T-helper 1 cell (primary cell): ENCODE measurements around the gene STAT1.
A peak's percentile ranks its signal among the peaks of the same experiment; 100 is the strongest.

Experiments used
- DNase-seq, 5 donors: peaks; one replicate each; pipeline ENCODE4 v3.0.0-alpha.2; 2012 to 2020

Gene STAT1

DNA sequence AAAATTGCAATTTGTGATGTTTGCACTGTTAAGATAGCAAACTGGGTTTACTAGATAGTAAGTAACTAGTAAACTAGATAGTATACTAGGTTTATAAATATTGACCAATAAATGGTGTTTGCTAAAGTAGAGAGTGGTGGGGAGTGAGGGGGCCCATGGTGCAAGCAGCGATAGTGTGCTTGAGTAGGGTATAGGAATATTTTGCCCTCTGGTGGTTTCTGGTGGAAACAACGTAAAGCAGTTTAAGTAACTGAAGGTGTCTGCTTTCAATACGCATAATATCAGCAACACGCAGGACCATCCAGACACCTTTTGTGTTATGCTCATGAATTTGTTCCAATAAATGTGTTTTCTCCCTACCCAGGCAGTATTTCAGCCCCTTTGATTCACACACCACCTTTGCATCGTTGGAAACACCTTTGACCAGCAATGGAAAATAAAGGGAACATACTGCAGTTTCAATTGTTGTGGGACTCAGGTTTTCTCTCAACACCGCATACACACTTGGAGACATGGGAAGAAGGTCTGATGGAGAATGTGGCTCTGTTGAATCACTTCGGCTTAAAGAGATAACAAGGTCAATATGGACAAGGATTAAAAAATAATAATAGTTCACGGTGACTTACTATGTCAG is 16.7 kb upstream of the STAT1 start:
- DNase-seq: peak in 4 of 5 donors; percentile 22 to 77 (median 35)

DNA sequence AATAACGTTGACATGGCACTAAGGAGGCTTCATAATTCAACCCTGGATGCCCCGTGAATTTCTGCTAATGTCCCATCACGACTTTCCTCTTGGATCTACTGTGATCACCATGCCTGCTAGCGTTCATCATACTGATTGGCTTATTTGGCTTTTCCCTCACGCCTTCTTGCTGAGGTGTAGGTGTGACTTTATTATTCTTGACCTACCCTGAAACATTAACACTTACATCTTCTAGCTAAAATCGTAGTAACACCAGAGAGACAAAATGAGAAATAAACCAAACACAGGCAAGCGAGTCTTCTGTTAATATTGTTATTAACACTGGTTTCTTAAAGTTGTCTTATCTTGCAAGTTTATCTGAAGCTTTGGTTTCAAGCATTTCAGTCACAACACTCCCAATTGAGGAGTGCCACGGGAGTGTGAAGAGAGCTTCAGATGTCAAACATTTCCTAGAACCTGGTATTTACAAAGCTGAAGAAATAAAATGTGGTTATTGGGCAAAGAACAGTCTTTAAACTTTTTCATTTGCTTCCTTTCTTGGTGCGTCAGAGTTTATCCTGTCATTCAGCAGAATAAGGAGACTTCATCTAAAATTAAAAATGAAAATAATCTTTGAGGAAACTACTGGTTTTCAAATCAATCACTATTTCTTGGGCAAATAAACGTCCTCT is 15.4 kb upstream of the STAT1 start:
- DNase-seq: peak in 1 of 5 donors; percentile 74

DNA sequence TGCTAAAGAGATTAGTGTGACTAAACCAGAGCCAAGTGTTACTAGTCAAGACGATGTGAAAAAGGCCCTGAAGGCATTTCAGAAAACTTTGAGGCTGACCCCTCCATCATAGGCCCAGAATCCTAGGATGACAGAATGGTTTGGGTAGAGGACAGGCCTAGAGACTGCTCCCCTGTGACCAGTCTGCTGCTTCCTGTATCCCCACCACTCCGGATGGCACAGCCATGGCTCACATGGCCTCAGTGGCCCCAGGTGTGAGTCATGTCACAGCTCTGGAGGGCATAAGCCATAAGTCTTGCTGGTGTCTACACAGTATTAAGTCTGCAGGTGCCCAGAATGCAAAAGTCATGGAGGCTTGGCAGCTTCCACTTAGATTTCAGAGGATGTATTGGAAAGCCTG is 12.4 kb upstream of the STAT1 start:
- DNase-seq: no peak

DNA sequence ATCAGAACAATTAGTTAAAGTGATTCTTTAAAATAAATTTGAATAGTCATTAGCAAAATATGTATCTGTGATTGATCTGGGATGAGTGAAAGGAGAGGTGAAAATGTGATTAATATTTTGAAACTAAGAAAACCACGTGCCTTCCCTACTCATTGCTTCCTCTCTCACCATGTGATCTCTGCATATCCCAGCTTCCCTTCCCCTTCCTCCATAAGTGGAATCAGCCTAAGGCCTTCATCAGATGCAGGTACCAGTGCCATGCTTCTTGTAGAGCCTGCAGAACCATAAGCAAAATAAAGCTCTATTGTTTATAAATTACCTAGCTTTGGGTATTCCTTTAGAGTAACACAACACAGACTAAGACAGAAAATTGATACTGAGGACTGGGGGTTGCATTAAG is 11.2 kb upstream of the STAT1 start:
- no peak for DNase-seq

DNA sequence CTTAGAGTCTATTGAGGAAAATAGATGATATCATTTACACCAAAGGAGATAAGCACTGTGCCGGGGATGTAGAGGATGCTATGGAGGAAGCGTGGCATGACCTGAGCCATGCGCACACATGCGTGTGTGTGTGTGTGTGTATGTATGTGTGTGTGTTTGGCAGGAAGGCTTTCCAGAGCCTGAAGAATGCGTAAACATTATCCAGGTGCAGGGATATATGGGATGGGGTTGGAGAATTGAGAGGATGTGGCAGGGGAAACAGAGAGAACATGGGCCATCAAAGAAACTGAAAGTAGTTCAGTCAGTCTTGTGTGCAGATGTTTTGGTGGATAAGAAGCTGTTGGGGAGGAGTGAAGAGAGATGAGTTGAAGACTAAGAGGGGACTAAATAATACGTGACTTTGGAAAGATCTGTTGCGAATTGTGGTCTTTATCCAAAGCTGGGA is 9.3 kb upstream of the STAT1 start:
- DNase-seq: peak in 1 of 5 donors; percentile 75

DNA sequence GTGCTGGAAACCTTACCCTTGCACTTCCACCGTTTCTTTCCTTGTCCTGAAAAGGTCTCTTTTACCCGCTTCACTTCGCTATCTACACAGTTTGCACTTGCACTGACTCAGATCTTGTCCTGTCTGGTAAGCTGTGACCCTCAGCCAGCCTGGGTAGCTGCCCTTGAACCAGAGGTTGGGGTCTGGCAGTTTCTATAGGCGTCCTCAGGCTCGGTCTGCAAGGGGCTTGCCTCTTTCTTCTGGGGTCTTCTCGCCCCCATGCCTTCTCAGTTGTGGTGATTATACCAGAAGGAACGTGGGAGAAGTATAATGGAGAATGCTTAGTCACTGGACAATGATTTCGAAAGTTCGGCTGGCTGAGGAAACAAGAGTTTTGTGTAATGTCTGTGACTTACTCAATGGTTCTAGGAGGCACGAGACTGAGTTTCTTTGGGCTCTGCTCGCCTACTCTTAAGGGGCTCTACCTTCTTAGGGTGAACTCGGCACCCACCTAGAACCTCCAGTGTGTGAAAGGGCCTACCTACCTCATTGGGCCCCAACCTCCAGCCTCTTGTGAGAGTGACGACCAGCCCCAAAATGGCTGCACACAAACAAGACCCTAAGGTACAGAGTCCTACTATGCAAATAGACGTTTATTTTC is 6.9 kb upstream of the STAT1 start:
- peak in 1 of 5 donors; percentile 65 for DNase-seq

DNA sequence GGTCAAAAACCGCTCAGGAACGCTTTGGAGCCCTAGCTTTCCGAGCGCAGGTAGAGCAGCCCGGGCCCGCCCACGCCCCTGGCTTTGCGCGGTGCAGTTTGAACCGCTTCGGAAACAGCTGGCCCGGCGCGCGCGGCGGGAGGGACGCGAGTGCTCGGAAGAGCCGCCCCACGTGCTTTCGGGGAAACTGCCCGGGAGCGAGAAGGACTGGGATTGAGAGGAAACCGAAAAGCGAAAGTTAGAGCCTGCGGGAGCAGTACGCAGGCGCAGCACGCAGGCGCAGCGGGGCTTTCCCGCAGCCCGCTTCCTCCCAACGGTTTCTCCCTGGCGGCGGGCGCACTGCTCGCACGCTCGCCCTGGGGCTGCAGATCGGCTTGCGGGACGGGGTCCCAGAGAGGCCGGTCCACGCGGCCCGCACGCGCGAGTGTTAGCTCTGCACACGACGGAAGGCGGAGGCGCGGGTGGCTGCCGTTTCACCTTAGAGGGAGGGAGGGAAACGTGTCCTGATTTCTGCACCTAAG is 6.3 kb upstream of the STAT1 start:
- DNase-seq: peak; percentile 86 to 99 (median 88)

DNA sequence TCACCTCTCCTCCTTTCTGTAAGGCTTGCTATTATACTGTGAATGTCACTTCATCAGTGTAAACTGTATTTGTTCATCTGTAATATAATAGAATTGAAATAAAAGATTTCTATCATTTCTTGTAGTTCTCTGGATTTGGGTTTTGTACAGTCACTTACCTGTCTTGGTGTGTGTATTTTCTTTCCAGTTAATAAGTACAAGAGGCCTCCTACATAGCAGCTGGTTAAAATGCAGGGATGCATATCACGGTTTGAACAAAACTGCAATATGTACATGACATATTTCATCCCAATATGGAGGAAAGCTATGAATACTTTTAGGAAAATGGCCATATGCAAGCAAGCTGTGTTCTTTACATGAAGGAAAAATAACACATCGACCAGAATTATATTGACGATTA is 5.4 kb upstream of the STAT1 start:
- no peak for DNase-seq

DNA sequence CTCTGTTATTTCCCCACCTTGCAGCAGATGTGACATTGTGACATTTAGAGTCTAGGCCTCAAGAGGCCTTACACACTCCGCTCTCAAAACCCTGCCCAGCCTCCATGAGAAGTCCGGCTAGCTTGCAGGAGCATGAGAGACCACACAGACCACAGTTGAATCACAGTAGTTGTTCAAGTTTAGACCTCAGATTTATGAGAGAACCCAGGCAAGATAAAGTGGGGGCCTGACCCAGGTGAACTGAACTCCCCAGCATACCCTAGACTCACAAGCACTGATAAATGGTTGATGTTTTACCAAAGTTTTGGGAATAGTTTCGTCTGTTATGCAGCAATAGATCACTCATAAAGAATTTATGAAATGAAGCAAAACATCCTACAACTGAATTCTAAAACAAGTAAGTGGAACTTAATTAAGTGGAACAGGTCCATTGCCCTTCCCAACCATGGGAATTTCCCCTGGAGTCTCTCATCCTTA is 4.7 kb upstream of the STAT1 start:
- DNase-seq: peak in 1 of 5 donors; percentile 53

DNA sequence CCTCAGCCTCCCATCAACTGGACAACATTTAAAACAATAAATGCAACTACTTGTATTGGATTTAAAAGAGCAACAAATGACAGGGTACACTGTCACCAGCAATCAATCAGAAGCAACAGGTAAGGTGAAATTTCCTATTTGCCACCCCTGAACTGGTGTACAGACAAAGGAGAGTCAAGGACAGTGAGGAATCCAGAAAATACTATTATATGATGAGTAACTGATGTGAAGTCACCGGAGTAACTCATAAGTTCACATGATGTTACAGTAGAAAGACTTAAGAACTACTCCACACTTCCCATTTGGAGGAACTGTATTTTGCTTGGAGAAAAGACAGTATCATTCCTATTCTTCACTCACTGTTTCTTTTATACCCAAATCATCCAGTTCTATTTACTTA is 4.1 kb upstream of the STAT1 start:
- no peak for DNase-seq

DNA sequence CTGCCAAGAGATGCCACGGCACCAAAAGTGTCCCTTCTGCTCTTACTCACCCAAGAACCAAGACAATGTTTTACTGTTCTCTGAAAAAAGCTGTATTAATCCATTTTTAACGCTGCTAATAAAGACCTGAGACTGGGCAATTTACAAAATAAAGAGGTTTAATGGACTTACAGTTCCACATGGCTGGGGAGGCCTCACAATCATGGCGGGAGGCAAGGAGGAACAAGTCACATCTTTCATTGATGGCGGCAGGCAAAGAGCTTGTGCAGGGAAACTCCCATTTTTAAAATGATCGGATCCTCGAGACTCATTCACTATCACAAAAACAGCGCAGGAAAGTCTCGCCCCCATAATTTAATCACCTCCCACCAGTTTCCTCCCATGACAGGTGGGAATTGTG is 1.9 kb upstream of the STAT1 start:
- DNase-seq: no peak

DNA sequence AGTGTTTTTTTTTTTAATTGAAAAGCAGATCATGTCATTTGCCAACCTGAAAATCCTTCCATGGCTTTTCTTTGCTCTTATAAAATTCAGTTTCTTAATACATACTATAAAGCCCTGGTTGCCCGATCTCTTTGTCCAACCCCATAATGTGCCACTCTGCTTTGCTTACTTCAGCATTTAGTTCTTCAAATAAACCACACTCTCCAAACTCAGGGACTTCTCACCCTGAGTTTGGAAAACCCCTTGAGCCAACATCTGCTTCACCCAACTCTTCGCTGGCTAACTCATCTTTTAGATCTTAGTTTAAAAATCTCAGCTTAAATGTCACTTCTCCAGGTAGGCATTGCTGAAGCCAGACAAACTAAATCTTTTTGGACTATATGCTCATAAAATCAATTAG is 1.3 kb upstream of the STAT1 start:
- no peak for DNase-seq

DNA sequence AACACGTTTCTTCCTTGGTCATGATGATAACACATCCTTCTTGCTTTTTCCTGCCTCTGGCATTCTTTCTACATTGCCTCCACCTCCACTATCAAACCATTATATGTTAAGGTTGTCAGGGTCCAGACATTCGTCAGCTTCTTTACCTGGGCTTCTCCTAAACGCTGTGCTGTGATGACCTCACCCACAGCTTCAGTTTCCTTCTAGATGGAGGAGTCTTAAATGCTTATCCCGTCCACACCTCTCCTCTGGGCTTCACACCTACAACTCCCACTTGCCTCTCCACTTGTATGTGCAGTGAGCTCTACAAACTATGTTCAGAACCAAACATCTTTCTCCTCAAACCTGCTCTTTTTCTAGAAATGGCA is 666 bp upstream of the STAT1 start:
- DNase-seq: no peak

DNA sequence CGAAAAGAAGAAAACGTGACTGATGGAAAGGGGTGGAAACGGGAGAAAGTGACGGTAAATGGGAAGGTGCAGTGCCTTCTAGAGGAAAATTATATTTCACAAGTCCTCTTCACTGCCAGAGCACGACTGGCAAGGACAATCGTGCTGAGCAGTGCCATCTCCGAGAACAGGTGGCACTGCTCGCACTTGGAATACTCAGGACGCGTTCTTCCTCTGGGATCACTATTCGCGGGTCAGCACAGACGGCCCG is 364 bp downstream of the STAT1 start:
- DNase-seq: no peak

DNA sequence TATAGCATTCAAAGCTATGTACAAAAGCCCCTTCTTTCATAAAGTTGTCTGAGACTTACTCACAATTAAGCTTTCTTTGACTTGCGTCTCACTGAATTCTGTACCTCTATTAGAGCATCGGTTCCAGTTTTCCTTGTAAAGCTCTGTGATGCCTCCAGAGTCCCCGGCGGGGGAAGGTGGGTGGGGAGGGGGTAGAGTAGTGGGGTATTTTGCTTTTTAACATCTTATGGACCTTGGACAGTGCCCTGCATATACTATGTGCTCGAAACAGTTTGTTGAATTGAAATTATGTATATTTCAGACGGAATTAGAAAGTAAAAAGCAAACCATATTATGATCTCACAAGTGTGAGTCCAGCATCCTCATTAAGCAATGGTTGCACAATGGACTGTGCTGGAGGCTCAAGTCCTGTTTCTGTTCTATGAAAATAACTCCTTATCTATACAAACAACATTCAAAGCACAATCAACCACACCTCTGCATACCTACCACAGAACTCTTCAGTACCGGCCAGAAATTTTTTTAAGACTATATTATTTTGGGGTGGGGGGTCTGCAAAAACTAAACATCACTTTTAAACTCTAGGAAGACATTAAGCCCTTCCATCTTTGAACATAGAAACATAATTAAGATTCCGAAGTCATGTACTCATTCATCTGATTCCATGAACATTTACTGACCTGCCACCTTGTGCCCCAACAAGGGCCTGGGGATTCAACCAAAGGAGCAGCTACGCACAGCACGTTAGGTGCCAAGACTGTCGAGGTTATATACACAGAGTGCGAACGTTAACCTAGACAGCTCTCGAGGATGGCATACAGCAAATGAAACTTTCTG is 908 bp downstream of the STAT1 start:
- DNase-seq: no peak

DNA sequence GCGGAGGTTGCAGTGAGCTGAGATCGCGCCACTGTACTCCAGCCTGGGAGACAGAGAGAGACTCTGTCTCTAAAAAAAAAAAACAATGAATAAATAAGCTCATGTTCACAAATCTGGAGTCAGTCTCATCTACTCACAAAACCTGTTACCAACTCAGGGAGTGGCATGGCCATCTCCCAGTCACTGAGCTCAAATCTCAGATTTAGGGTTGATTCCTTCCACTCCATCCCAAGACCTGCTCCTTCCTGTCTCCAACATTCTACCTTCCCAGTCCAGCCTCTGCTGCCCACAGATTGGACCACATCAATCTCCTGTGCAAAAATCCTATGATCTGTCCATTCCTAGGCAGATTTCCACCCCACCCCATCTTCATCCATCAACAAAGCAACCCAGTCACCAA is 1.6 kb downstream of the STAT1 start:
- DNase-seq: no peak

DNA sequence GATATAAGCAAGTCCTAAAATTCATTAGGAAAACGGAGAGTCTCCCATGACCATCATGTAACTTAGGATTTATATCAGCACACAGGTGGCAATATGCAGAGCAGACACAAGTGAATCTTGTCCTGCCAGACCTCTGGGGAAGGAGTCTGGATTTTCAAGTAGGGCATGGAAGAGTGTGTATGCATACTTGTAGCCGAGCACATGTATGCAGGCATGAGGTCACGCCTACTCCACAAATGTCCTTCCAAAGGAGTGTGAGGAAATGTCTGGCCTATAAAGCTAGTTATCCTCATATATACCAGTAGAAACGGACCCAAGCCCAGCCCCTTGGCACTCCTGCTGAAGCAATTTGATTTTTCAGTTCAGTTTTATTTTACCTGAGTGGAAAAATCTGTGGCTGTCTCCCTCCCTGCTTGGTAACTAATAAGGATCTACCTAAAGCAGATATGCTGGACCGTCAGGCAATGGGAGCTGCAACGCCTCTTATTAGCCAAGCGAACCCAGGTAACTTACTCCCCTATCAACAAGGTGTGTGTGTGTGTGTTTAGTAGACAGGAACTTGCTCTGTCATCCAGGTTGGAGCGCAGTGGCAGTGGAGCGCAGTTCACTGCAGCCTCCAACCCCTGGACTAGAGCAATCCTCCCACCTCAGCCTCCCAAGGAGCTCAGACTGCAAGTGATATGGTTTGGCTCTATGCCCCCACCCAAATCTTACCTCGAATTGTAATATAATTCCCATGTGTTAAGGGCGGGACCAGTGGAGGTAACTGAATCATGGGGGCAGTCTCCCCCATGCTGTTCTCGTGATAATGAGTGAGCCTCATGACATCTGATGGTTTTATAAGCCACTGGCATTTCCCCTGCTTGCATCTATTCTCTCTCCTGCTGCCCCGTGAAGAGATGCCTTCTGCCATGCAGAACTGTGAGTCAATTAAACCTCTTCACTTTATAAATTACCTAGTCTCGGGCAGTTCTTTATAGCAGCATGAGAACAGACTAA is 2.8 kb downstream of the STAT1 start:
- DNase-seq: no peak

DNA sequence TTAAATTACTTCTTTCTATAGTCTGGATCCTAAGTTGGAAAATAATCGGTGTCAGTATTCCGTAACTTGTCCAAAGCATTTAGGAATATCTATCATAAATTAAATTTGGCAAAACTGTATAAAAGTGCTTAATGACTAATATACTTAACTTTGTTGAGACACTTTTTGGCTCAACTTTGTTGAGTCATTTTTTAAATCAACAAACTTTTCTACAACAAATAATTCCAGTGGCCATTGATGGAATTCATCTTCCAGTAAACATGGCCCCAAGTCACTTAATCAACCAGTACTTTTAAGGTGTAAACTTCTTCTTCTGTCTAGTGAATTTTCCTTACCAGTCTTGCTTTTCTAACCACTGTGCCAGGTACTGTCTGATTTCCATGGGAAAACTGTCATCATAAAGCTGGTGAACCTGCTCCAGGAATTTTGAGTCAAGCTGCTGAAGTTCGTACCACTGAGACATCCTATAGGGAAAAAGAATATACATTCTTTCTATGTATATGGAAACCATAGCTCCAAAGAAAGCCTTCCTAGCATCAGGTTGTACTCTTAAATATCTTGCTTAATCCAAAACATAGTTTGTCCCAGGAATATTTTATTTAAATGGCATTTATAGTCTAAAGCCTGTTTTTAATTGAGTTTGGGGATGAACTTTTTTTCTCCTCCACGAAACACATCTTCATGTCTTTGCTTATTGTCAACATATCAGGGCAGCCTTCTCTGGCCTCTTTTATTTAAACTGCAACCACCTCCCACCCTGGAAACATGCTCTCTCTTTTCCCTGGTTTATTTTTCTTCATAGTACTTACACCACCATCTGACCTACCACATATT is 4.2 kb downstream of the STAT1 start:
- DNase-seq: no peak

DNA sequence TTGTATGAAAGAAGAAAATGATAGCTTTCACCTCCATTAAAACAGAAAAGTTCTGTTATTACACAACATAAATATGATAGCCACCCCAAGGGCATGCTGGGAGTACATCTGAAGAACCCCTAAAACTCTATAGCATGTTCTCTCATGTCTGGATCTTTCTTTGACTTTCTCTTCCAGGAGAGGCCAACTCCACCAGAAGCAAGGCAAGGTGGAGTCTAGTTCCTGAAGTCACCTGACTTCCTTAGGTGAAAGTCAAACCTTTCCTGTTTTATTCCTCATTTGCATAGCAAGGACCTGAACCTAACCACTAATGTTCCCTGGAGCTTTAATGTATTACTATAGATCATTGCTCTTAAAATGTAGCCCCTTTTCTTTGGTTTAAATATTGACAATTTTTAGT is 5.7 kb downstream of the STAT1 start:
- DNase-seq: no peak

DNA sequence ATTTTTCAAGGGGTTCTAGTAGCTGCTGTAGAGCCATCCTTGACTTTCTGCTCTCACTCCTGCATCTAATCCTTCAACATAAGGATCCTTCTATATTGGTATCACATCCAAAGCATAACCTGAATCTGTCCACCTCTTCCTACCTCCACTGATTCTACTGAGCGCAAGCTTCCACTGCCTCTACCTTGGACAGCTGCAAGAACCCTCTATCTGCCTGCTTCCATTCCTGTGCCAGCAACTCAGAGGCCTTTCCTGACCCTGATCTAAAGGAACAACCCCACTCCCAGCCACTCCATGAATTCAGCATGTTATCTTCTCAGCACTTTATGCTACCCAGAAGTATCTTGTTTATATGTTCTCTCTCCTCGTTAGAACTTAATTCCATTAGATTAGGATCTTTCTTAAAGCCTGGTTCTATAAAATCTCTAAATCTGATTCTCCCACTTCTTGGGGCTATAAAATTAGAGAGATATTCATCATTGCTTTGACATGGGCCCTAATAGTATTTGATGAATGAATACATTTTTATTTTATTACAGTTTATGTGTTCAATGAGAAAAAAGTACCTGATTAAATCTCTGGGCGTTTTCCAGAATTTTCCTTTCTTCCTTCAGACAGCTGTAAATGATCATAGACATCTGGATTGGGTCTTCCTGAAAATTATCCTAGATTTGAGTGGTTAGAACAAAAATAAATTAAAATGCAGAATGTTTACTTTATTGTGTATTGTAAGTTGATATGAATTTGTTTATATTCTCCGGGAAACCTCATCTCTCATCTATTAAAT is 6.8 kb downstream of the STAT1 start:
- no peak for DNase-seq
